Heart left ventricle (tissue), 16 donors: ENCODE results near the gene MICALL2. TPM values are rescaled to one million over a fixed set of nuclear protein-coding genes. Genes with fewer than 3 reads are reported as not detected.
"Not testable (repeated sequence)": the region's sequence is repeated elsewhere in the genome, so short reads cannot be mapped to it uniquely, and the experiment has no call there.

Source experiments
- ATAC-seq, 4 donors: fragments of 200-7000 bp; cut with Tn5 transposase; one replicate each; pipeline ENCODE4 v1.9.1; 2020 to 2022; ENCODE audit warnings: moderate library complexity in 4 of 4, mild to moderate bottlenecking in 3 of 4, moderate number of reproducible peaks in 1 of 4
- DNase-seq, 5 donors: peaks; one replicate each; pipeline ENCODE4 v3.0.0-alpha.2; 2020
- H3K27ac ChIP-seq, 12 donors: fragments of 200-600 bp; sonication (generic) in 4 of 12; one replicate each; pipeline versions ENCODE4 v1.5.0 to v1.8.0; 2016 to 2022; ENCODE audit warnings: mild to moderate bottlenecking in 2 of 12
- H3K27me3 ChIP-seq, 9 donors: fragments of 200-600 bp; sonication (generic) in 2 of 9; one replicate each; pipeline versions ENCODE4 v1.5.1 to v1.8.0; 2016 to 2022; ENCODE audit warnings: mild to moderate bottlenecking in 3 of 9
- H3K36me3 ChIP-seq, 9 donors: fragments of 200-600 bp; sonication (generic) in 2 of 9; one replicate each; pipeline versions ENCODE4 v1.5.0 to v1.8.0; 2018 to 2022; ENCODE audit warnings: mild to moderate bottlenecking in 2 of 9
- H3K4me1 ChIP-seq, 12 donors: fragments of 200-600 bp; sonication (generic) in 4 of 12; one replicate each; pipeline versions ENCODE4 v1.5.0 to v1.8.0; 2016 to 2022; ENCODE audit warnings: mild to moderate bottlenecking in 3 of 12
- H3K4me3 ChIP-seq, 12 donors: fragments of 200-600 bp; sonication (generic) in 4 of 12; one replicate each; pipeline versions ENCODE4 v1.5.0 to v1.8.0; 2017 to 2022; ENCODE audit warnings: mild to moderate bottlenecking in 9 of 12, moderate library complexity in 4 of 12
- H3K9me3 ChIP-seq, 12 donors: fragments of 200-600 bp; sonication (generic) in 4 of 12; one replicate each; pipeline versions ENCODE4 v1.5.0 to v1.8.0; 2016 to 2022; ENCODE audit warnings: mild to moderate bottlenecking in 1 of 12
- POLR2A ChIP-seq, 2 donors: fragments of 450-650 bp; IDR thresholded peaks; one replicate each; pipeline ENCODE4 v1.6.1; 2017; ENCODE audit warnings: antibody characterized with exemption in 2 of 2, mild to moderate bottlenecking in 2 of 2, moderate library complexity in 2 of 2
- WGBS, 4 donors: extraction: QIAGEN DNeasy Blood & Tissue Kit in 2 of 4; methylation state at CpG; one replicate each; pipeline versions ENCODE4 v1.1.5 to v1.1.7; 2013 to 2018; 5-methylcytosine and 5-hydroxymethylcytosine counted together
- intact Hi-C, 10 donors: fragments of 100-400 bp; cut with DNase I; formaldehyde crosslinking; loops; one replicate each; pipeline versions ENCODE4 v1.11.1 to v1.14.2; 2022
- polyA plus RNA-seq, 2 donors: library from polyadenylated mRNA; stranded (reverse); fragments of 200-250 nt; gene quantifications; one replicate each; pipeline ENCODE4 v1.2.3, GENCODE V29; 2013
- total RNA-seq, 9 donors: library from RNA; depleted of rRNA in 2 of 9; stranded (reverse); fragments of >200 nt in 2 of 9; fragmentation: NEBNext Ultra II Directional in 3 of 9; extraction: Animal tissue kit (Norgen Biotek cat#: 25700) in 3 of 9; gene quantifications; one replicate each; pipeline versions ENCODE4 v1.1.0 to v1.2.4, GENCODE V29; 2016 to 2023
- TF ChIP-seq, protein P1 (sequence below), 12 donors: fragments of 200-600 bp; sonication (generic) in 4 of 12; IDR thresholded peaks; one replicate each; pipeline versions ENCODE4 v1.5.0 to v1.8.0; 2018 to 2022; ENCODE audit warnings: antibody characterized with exemption in 12 of 12, mild to moderate bottlenecking in 5 of 12
- donor health status: ischemic (EF 13 %, LVEDD 7.1; RV severe dilation, severe dysfunction).
- donor health status: healthy with polysubstance abuse.
- donor health status: DM: no; HTN: yes; CAD: no.
- donor health status: DM: no; HTN: no; CAD: no.
- donor health status: ischemic (EF 25% LVEDD 6.9; RV normal size, moderate dysfunction).
- donor health status: ischemic (EF 25% LVEDD 5.7; RV mildly dilated, moderate dysfunction).
- donor health status: healthy.
- donor health status: DM: yes; HTN: yes; CAD: no.
- donor health status: ischemic (EF 35%, LVEDD 5.7; RV mildly dilated, moderate dysfunction).
- donor health status: nonischemic (EF 11% LVEDD 7.7; RV severe dilation, severe dysfunction).
- donor health status: DM: yes; HTN: yes; CAD: no.
- donor health status: PGD.
- donor health status: ischemic (EF 29% LVEDD 5.4; RV normal size, mild dysfunction).
- donor health status: nonischemic (EF 23%, LVEDD 6.1; RV moderate dilation, normal function).

The MICALL2 gene
- total and polyA plus RNA-seq, 11 donors, result 2.5 to 18.3 (median 8.4) TPM

DNA sequence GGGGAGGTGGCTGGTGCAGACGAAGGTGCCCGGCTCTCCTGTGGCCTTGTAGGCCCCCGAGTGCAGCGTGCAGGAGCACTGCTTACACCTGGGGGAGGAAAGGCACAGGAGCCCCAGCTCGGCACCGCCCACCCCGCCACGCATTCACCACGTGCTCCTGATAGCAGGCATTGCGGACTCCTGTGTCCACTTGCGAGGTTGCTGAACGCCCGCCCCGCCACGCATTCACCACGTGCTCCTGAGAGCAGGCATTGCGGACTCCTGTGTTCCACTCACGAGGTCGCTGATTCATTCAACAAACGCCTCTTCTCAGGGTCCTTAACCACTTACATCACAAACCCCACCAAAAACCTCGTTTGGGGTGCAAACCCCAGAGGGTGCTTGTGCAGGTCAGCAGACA, 13.9 kb downstream of the MICALL2 start:
- DNase-seq (no peak), ATAC-seq (no peak)
- peaks cover 0 to 8% (median 0%) of the 10 kb centered on the region in 12 donors for H3K4me1 ChIP-seq
- H3K27me3 ChIP-seq, result no peaks in the 10 kb centered on the region
- no peak for TF ChIP-seq POLR2A (IDR thresholded peaks at IDR 0.05)
- TF ChIP-seq, protein P1, sequence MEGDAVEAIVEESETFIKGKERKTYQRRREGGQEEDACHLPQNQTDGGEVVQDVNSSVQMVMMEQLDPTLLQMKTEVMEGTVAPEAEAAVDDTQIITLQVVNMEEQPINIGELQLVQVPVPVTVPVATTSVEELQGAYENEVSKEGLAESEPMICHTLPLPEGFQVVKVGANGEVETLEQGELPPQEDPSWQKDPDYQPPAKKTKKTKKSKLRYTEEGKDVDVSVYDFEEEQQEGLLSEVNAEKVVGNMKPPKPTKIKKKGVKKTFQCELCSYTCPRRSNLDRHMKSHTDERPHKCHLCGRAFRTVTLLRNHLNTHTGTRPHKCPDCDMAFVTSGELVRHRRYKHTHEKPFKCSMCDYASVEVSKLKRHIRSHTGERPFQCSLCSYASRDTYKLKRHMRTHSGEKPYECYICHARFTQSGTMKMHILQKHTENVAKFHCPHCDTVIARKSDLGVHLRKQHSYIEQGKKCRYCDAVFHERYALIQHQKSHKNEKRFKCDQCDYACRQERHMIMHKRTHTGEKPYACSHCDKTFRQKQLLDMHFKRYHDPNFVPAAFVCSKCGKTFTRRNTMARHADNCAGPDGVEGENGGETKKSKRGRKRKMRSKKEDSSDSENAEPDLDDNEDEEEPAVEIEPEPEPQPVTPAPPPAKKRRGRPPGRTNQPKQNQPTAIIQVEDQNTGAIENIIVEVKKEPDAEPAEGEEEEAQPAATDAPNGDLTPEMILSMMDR (IDR thresholded peaks at IDR 0.05), result no peak
- intact Hi-C loops, result no loop called here
- H3K4me3 ChIP-seq, result no peak overlapping the region
- peaks cover 0 to 24% (median 0%) of the 10 kb centered on the region in 9 donors for H3K36me3 ChIP-seq
- H3K9me3 ChIP-seq, result no peaks in the 10 kb centered on the region
- 91 to 96% (median 93%) methylated on average over 13 to 21 of the region's 21 CpGs for WGBS, 4 donors
- no peak overlapping the region for H3K27ac ChIP-seq

DNA sequence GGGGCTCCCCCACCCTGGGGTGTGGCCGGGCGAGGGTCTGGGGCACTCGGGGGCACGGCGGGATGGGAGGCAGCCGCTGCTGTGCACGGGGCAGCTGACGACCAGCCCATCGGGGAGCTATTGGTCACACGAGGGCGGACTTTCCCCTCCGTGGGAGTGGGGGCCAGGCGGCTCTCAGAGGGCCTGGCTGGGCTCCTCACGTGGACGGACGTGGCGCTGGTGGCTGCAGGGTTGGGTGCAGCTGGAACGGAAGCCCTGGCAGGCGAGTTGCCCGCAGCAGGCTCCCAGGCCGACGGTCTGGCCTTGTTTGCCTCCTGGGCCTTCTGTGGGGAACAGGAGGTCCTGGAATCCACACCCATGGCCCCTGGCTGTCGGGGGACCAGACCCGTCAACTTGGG, 14.3 kb downstream of the MICALL2 start:
- Histone ChIP-seq H3K4me3 (no peak overlapping the region), H3K36me3 (peaks cover 0 to 27% (median 0%) of the 10 kb centered on the region in 9 donors), H3K4me1 (peaks cover 0 to 8% (median 0%) of the 10 kb centered on the region in 12 donors), H3K27me3 (no peaks in the 10 kb centered on the region), H3K27ac (no peak overlapping the region), H3K9me3 (no peaks in the 10 kb centered on the region)
- TF ChIP-seq, protein P1 (IDR thresholded peaks at IDR 0.05), result no peak
- no peak for TF ChIP-seq POLR2A (IDR thresholded peaks at IDR 0.05)
- intact Hi-C loops, result no loop called here
- 85 to 94% (median 89%) methylated on average over 14 to 24 of the region's 24 CpGs for WGBS, 4 donors
- DNase-seq (no peak), ATAC-seq (no peak)

DNA sequence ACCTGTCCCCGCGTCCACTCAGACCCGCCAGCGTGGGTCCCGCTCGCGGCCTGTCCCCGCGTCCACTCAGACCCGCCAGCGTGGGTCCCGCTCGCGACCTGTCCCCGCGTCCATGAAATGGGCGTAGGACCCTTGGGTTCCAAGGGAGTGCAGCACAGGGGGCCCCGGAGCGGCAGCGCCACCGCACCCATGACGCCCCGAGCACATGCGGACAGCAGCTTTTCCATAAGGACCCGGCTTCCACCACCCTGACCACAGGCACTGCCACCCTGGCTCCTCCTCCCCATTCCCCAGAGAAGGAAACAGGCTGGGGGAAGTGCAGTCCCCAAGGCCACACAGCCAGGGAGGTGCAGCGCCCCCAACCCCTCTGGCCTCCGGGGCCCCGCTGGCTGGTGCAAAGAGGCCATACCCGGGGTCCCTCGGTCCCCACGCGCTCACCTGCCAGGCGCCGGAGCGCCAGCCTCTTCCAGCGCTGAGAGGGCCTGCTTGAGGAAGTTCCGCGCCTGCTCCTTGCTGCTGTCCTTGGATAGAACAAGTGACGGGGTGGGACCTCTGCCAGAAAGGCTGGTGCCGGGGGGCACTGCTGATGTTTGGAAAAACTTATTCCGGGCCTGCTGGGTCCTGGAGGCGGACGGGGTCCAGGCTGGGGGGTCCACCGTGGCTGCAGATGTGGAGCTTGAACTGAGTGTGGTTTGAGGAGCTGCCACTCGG, 14.9 kb downstream of the MICALL2 start:
- intact Hi-C loops, result no loop called here
- peaks cover 0 to 8% (median 0%) of the 10 kb centered on the region in 12 donors for H3K4me1 ChIP-seq
- H3K9me3 ChIP-seq, result no peaks in the 10 kb centered on the region
- DNase-seq, result no peak
- H3K36me3 ChIP-seq, result peaks cover 0 to 27% (median 0%) of the 10 kb centered on the region in 9 donors
- no peak for TF ChIP-seq POLR2A (IDR thresholded peaks at IDR 0.05)
- TF ChIP-seq, protein P1 (IDR thresholded peaks at IDR 0.05), result no peak
- no peak for ATAC-seq
- no peak overlapping the region for H3K4me3 ChIP-seq
- WGBS, 4 donors, result 93 to 94% (median 93%) methylated on average over 22 to 45 of the region's 45 CpGs
- H3K27ac ChIP-seq, result no peak overlapping the region
- no peaks in the 10 kb centered on the region for H3K27me3 ChIP-seq

DNA sequence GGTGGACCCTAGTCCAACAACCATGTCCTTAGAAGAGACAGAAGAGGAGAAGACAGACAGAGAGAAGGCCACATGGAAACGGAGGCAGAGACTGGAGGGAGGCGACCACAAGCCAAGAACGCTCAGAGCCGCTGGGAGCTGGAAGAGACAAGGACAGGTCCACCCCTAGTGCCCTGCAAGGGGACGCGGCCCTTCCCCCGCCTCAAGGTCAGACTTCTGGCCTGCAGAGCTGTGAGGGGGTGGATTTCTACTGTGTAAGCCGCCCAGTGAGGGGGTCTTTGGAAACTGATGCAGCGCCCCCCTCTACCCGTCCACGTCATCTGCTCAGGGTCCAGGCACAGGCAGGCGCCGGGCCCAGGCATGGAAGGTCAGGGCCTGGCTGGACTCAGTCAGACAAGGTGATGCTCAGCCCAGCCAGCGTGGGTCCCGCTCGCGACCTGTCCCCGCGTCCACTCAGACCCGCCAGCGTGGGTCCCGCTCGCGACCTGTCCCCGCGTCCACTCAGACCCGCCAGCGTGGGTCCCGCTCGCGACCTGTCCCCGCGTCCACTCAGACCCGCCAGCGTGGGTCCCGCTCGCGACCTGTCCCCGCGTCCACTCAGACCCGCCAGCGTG, 15.6 kb downstream of the MICALL2 start:
- DNase-seq, ATAC-seq, H3K27ac ChIP-seq, H3K9me3 ChIP-seq, H3K4me3 ChIP-seq, H3K4me1 ChIP-seq, intact Hi-C loops, H3K27me3 ChIP-seq: not testable (repeated sequence)
- WGBS, 4 donors, result 93 to 97% (median 95%) methylated on average over 17 to 28 of the region's 42 CpGs
- peaks cover 0 to 27% (median 0%) of the 10 kb centered on the region in 9 donors for H3K36me3 ChIP-seq
